UCSD-AML1 (cell line): ENCODE results near the gene TK1.

ENCODE experiments used
- DNase-seq: peaks from one replicate; lab custom pipeline; 2025; ENCODE audit not compliant: unreplicated experiment; lab: John Stamatoyannopoulos, UW

TK1 gene

GRCh38 chr17:78223061-78223460 is 36.2 kb upstream of the TK1 start:
- no peak for DNase-seq

GRCh38 chr17:78219396-78220150 is 32.7 kb upstream of the TK1 start:
- no peak for DNase-seq

- DNase-seq = no peak
Measured at GRCh38 chr17:78214706-78215061, 27.8 kb upstream of the TK1 start.

- peak; percentile 90 for DNase-seq
Measured at GRCh38 chr17:78214016-78214705, 27.3 kb upstream of the TK1 start, which contains the start of gene BIRC5. Gene BIRC5 (plus strand): TSS chr17:78214253. CDS start chr17:78214317, 64 bp downstream.

- DNase-seq = no peak
Measured at GRCh38 chr17:78211032-78211431, 24.2 kb upstream of the TK1 start.

- DNase-seq = no peak
Measured at GRCh38 chr17:78210111-78210510, 23.3 kb upstream of the TK1 start.

- DNase-seq = no peak
Measured at GRCh38 chr17:78208486-78208885, 21.6 kb upstream of the TK1 start.

- no peak for DNase-seq
Measured at GRCh38 chr17:78206298-78206697, 19.4 kb upstream of the TK1 start.

GRCh38 chr17:78205124-78205775 is 18.4 kb upstream of the TK1 start:
- DNase-seq = no peak

- DNase-seq = no peak
Measured at GRCh38 chr17:78204387-78205123, 17.7 kb upstream of the TK1 start.

- peak; percentile 73 for DNase-seq
Measured at GRCh38 chr17:78202666-78203065, 15.8 kb upstream of the TK1 start.

- no peak for DNase-seq
Measured at GRCh38 chr17:78200451-78200850, 13.6 kb upstream of the TK1 start.

GRCh38 chr17:78197147-78197832 is 10.4 kb upstream of the TK1 start:
- DNase-seq = no peak

GRCh38 chr17:78196716-78197115 is 9.9 kb upstream of the TK1 start:
- DNase-seq = no peak

- peak; percentile 47 for DNase-seq
Measured at GRCh38 chr17:78185981-78186691, 716 bp downstream of the TK1 start.

- no peak for DNase-seq
Measured at GRCh38 chr17:78184868-78185267, 2.0 kb downstream of the TK1 start.

GRCh38 chr17:78184351-78184750 is 2.5 kb downstream of the TK1 start:
- DNase-seq = no peak

- DNase-seq = no peak
Measured at GRCh38 chr17:78183916-78184315, 2.9 kb downstream of the TK1 start.

- no peak for DNase-seq
Measured at GRCh38 chr17:78182504-78182903, 4.3 kb downstream of the TK1 start.

GRCh38 chr17:78180508-78180907 is 6.3 kb downstream of the TK1 start:
- DNase-seq = no peak
